ENCODE results near the gene G6PC2.
"Not testable (repeated sequence)": the region's sequence is repeated elsewhere in the genome, so short reads cannot be mapped to it uniquely, and the experiment has no call there.

G6PC2 gene

GRCh38 chr2:168901003-168901402 is at the start of gene G6PC2:
G6PC2 (plus strand) TSS chr2:168901291; CDS start chr2:168901332, 41 bp downstream.
- no peak for DNase-seq

GRCh38 chr2:168851674-168852320 is 49.3 kb upstream of the G6PC2 start:
- DNase-seq, result peak; percentile 41

- no peak for DNase-seq
These were observed 48.6 kb upstream of the G6PC2 start for GRCh38 chr2:168852481-168852880.

GRCh38 chr2:168853471-168853870 is 47.6 kb upstream of the G6PC2 start:
- DNase-seq, result no peak

- DNase-seq, result no peak
These were observed 46.4 kb upstream of the G6PC2 start for GRCh38 chr2:168854651-168855050.

- DNase-seq, result no peak
These were observed 45.5 kb upstream of the G6PC2 start for GRCh38 chr2:168855601-168856000.

- DNase-seq, result no peak
These were observed 42.9 kb upstream of the G6PC2 start for GRCh38 chr2:168858146-168858545.

GRCh38 chr2:168867164-168867563 is 33.9 kb upstream of the G6PC2 start:
- not testable (repeated sequence) for DNase-seq

GRCh38 chr2:168870369-168870768 is 30.7 kb upstream of the G6PC2 start:
- DNase-seq, result not testable (repeated sequence)

- not testable (repeated sequence) for DNase-seq
These were observed 30.3 kb upstream of the G6PC2 start for GRCh38 chr2:168870824-168871223.

GRCh38 chr2:168874368-168875054 is 26.6 kb upstream of the G6PC2 start:
- DNase-seq, result no peak

- not testable (repeated sequence) for DNase-seq
These were observed 18.9 kb upstream of the G6PC2 start for GRCh38 chr2:168882163-168882562.

GRCh38 chr2:168884975-168885374 is 16.1 kb upstream of the G6PC2 start:
- DNase-seq, result no peak

- DNase-seq, result peak; percentile 37
These were observed 11.5 kb upstream of the G6PC2 start for GRCh38 chr2:168889635-168890005.

GRCh38 chr2:168890006-168890782 is 10.9 kb upstream of the G6PC2 start, which contains the start of gene SPC25:
SPC25 (minus strand) TSS chr2:168890430; CDS start chr2:168889519, 911 bp downstream.
- DNase-seq, result peak; percentile 98

GRCh38 chr2:168892327-168892726 is 8.8 kb upstream of the G6PC2 start:
- DNase-seq, result no peak

- no peak for DNase-seq
These were observed 7.0 kb upstream of the G6PC2 start for GRCh38 chr2:168894101-168894500.

- DNase-seq, result no peak
These were observed 6.4 kb upstream of the G6PC2 start for GRCh38 chr2:168894720-168895119.

- DNase-seq, result no peak
These were observed 5.3 kb upstream of the G6PC2 start for GRCh38 chr2:168895771-168896170.

GRCh38 chr2:168896783-168897182 is 4.3 kb upstream of the G6PC2 start:
- no peak for DNase-seq

- DNase-seq, result peak; percentile 15
These were observed 3.6 kb upstream of the G6PC2 start for GRCh38 chr2:168897449-168897848.

- DNase-seq, result no peak
These were observed 2.8 kb downstream of the G6PC2 start for GRCh38 chr2:168903888-168904287.

- DNase-seq, result no peak
These were observed 3.3 kb downstream of the G6PC2 start for GRCh38 chr2:168904358-168904757.
